ENCODE measurements around the gene ATP5PO. TPM values are rescaled to one million over a fixed set of nuclear protein-coding genes. Genes with fewer than 3 reads are reported as not detected.
"Not testable (repeated sequence)": the region's sequence is repeated elsewhere in the genome, so short reads cannot be mapped to it uniquely, and the experiment has no call there.

ATP5PO gene
- total RNA-seq, 1 experiment from 2014 or later: 229 TPM

DNA sequence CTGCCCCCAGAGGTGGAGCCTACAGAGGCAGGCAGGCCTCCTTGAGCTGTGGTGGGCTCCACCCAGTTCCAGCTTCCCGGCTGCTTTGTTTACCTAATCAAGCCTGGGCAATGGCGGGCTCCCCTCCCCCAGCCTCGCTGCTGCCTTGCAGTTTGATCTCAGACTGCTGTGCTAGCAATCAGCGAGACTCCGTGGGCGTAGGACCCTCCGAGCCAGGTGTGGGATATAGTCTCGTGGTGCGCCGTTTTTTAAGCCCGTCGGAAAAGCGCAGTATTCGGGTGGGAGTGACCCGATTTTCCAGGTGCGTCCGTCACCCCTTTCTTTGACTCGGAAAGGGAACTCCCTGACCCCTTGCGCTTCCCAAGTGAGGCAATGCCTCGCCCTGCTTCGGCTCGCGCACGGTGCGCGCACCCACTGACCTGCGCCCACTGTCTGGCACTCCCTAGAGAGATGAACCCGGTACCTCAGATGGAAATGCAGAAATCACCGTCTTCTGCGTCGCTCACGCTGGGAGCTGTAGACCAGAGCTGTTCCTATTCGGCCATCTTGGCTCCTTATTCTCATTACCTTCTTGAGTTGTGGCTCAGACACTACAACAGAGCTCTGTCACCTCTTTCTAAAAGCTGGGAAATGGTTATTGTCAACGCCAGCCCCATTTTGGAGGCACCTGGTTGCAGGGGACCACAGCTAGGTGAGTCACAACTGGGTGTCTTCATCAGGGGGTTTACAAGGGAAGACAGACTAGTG is 15.6 kb upstream of the ATP5PO start:
- not testable (repeated sequence) for H3K36me3 ChIP-seq (replicated peaks; ENCODE audit: control insufficient read depth, insufficient read depth, low read length); H3K27me3 ChIP-seq (ENCODE audit: control insufficient read depth, insufficient read depth, low read length)
- peak overlapping the region; percentile 39 for H3K4me3 ChIP-seq (ENCODE audit: insufficient read depth, low read depth, low read length)
- peak; percentile 25 for DNase-seq

DNA sequence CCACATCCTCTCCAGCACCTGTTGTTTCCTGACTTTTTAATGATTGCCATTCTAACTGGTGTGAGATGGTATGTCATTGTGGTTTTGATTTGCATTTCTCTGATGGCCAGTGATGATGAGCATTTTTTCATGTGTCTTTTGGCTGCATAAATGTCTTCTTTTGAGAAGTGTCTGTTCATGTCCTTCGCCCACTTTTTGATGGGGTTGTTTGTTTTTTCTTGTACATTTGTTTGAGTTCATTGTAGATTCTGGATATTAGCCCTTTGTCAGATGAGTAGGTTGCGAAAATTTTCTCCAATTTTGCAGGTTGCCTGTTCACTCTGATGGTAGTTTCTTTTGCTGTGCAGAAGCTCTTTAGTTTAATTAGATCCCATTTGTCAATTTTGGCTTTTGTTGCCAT is 10.6 kb upstream of the ATP5PO start:
- H3K36me3 ChIP-seq (replicated peaks; ENCODE audit: control insufficient read depth, insufficient read depth, low read length); DNase-seq; H3K27me3 ChIP-seq (ENCODE audit: control insufficient read depth, insufficient read depth, low read length); H3K4me3 ChIP-seq (ENCODE audit: insufficient read depth, low read depth, low read length): not testable (repeated sequence)

DNA sequence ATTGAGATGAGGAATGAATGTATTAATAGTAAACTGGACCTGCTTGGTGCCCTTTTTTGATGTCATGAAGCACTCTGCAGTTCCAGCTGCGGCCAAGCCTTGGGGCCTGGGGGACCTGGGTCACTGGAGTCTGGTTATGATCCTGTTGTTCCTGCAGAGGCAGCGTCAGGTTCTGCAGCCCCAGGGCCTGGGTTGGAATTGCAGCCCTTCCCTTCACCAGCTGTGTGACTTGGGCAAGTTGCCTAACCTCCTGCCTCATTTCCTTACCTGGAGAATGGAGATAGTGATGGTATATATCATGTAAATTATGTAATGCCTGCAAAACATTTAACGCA is 9.1 kb upstream of the ATP5PO start:
- H3K4me3 ChIP-seq (ENCODE audit: insufficient read depth, low read depth, low read length): no peak overlapping the region
- no peaks in the 10 kb centered on the region for H3K27me3 ChIP-seq (ENCODE audit: control insufficient read depth, insufficient read depth, low read length)
- H3K36me3 ChIP-seq (replicated peaks; ENCODE audit: control insufficient read depth, insufficient read depth, low read length): no peaks in the 10 kb centered on the region
- DNase-seq: no peak

DNA sequence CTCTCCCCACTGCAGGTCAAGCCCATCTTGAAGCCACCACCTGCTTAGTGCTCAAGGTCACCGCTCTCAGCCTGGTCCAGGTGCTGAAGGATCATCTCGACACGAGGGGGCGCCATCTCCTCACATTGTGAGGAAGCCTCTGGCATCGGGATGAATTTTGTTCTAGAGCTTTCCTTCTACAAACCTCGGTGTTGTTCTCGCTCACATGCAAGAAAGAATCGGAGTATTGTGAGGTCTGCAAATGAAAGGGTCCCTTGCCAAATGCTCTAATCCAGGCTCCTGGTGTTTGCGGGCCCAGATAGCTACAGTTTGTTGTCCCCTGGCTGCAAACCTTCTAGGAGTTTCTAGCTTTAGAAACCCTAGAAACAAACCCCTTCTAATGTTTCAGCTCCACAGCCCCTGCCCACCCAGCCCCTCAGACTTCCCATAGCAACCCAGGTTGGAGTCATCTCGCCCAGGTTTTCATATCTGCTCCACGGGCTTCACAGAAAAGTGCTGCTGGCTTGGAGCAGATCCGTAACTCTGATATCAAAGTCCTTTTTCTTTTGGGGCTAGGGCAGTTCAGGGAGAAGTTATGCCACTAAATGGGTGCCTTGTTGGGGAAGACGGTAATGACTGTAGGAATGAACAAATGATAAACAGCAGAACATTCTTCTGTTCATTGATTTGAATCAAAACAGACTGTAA is 8.6 kb upstream of the ATP5PO start:
- peak; percentile 75 for DNase-seq
- H3K36me3 ChIP-seq (replicated peaks; ENCODE audit: control insufficient read depth, insufficient read depth, low read length): no peaks in the 10 kb centered on the region
- no peak overlapping the region for H3K4me3 ChIP-seq (ENCODE audit: insufficient read depth, low read depth, low read length)
- no peaks in the 10 kb centered on the region for H3K27me3 ChIP-seq (ENCODE audit: control insufficient read depth, insufficient read depth, low read length)

DNA sequence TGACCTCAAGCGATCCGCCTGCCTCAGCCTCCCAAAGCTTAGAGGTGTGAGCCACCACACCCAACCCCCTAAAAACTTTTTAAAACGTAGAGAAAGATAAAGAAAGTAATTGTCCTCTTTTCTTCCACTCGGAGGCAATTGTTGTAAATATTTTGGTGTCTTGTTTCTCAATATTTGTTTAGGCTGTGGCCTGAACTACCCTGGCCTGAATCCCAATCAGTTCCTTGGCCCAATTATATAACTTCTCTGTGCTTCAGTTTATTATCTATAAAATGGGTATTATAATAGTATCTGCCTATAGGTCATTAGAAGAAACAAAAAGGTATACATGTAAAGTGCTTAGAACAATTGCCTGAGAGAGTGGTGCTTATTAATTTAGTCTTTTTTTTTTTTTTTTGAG is 1.8 kb upstream of the ATP5PO start:
- DNase-seq: no peak
- H3K4me3 ChIP-seq (ENCODE audit: insufficient read depth, low read depth, low read length): no peak overlapping the region
- H3K27me3 ChIP-seq (ENCODE audit: control insufficient read depth, insufficient read depth, low read length): no peaks in the 10 kb centered on the region
- peaks cover 5% of the 10 kb centered on the region for H3K36me3 ChIP-seq (replicated peaks; ENCODE audit: control insufficient read depth, insufficient read depth, low read length)

DNA sequence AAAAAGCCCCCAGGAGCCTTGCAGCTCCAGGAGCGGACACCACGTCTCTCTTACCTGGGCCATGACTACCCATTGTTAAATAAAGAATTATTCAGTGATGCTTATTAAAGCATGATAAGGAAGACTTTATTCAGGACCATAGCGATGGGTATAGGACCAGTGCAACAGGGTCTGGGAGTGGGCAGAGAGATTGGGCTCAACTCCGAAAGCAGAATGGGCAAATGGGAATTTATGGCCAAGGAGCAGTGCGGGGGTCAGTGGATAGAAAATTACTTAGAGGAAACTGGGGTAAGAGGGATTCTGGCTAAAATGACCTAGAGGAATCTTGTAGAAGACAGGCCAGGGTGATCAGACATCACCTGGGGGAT is 580 bp upstream of the ATP5PO start:
- no peak for DNase-seq
- peaks cover 10% of the 10 kb centered on the region for H3K36me3 ChIP-seq (replicated peaks; ENCODE audit: control insufficient read depth, insufficient read depth, low read length)
- peak overlapping the region; percentile 32 for H3K4me3 ChIP-seq (ENCODE audit: insufficient read depth, low read depth, low read length)
- H3K27me3 ChIP-seq (ENCODE audit: control insufficient read depth, insufficient read depth, low read length): no peaks in the 10 kb centered on the region

DNA sequence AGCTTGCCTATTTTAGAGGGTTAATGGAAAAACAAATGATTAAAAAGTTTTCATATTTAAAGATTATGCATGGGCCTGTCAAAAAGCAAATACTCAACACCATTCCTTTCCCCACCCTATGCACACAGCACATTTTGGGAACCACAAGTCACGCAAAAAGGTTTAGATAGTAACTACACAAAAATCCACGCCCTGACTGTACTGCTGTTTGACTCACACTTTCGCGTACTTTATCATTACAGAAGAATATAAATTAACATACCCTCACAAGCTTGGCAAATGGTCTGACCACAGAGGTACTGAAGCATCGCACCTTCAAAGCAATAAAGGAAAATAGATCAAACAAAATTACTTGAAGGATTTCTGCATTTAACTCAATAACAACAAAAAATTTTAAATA is 1.4 kb downstream of the ATP5PO start:
- H3K4me3 ChIP-seq (ENCODE audit: insufficient read depth, low read depth, low read length): no peak overlapping the region
- H3K36me3 ChIP-seq (replicated peaks; ENCODE audit: control insufficient read depth, insufficient read depth, low read length): peaks cover 23% of the 10 kb centered on the region
- DNase-seq: no peak
- no peaks in the 10 kb centered on the region for H3K27me3 ChIP-seq (ENCODE audit: control insufficient read depth, insufficient read depth, low read length)

DNA sequence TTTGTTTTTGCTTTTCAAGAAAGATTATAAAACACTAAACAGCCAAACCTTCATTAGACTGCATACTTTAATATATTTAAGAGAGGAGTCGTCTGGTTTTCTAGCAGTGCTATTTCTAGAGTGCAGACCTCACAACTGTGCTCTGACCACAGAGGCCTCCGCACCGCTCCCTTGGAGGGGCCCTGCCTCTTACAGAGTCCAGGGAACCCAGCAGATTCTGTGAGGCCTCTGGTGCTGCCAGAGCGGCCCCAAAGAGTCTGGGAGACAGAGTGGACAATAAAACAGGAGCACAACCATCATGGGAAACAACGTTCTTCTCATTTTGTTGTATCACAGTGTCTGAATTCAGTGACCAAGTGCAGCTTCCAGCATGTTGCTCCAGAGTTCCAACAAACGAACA is 5.8 kb downstream of the ATP5PO start:
- H3K27me3 ChIP-seq (ENCODE audit: control insufficient read depth, insufficient read depth, low read length): no peaks in the 10 kb centered on the region
- peaks cover 51% of the 10 kb centered on the region for H3K36me3 ChIP-seq (replicated peaks; ENCODE audit: control insufficient read depth, insufficient read depth, low read length)
- DNase-seq: no peak
- H3K4me3 ChIP-seq (ENCODE audit: insufficient read depth, low read depth, low read length): no peak overlapping the region

DNA sequence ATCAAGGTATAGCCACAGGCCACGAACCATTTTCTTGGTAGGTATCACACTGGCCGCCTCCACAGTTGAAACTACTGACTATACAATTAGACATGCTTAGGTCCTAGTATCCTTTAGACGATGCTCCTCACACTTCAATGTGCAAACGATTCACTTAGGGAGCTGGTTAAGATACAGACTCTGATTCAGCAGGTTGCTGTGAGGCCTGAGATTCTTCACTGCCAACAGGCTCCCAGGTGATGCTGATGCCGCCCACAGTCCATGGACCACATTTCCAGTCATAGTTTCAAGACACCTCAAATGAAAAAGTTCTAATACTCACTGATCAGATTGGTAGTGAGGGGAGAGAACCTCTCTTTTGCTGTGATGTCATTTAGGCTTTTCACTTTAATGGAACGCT is 6.8 kb downstream of the ATP5PO start:
- H3K27me3 ChIP-seq (ENCODE audit: control insufficient read depth, insufficient read depth, low read length): no peaks in the 10 kb centered on the region
- H3K36me3 ChIP-seq (replicated peaks; ENCODE audit: control insufficient read depth, insufficient read depth, low read length): peaks cover 58% of the 10 kb centered on the region
- H3K4me3 ChIP-seq (ENCODE audit: insufficient read depth, low read depth, low read length): no peak overlapping the region
- no peak for DNase-seq

DNA sequence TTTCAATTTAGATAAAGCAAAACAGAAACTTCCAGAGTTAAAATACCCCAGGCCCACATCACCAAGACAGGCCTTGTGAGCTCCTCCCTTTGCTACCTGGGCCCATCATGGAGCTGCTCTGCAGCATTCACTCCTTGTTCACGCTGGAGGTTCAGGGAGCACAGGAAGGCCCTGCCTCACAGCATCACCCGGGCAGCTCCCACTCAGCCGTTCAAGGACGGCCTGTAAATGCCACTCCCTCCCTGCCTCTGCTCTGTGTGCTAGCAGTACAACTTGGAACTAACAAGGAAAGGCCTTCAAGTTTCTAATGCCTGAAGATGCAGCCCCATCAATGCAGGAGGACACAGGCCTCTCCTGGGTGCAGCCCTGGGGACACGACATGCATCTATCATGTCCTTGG is 11.6 kb downstream of the ATP5PO start:
- Histone ChIP-seq H3K4me3 (ENCODE audit: insufficient read depth, low read depth, low read length) (no peak overlapping the region), H3K36me3 (replicated peaks; ENCODE audit: control insufficient read depth, insufficient read depth, low read length) (peaks cover 41% of the 10 kb centered on the region), H3K27me3 (ENCODE audit: control insufficient read depth, insufficient read depth, low read length) (no peaks in the 10 kb centered on the region)
- no peak for DNase-seq

DNA sequence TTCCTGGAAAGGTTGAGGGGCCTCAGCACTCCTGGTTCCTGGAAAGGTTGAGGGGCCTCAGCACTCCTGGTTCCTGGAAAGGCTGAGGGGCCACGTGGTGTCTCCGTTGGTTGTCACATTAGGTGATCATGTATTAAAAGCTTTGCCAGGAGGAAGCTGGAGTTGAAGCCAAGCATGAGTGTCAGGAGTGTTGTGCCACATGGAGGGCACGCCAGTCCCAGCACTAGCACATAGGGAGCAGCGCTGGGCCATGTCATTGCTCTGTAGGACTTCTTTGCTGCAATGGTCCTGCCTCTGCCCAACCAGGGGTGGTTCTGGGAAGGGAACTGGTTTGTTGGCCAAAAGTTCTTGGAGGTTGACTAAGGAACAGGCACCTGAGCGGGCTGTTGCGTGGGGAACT is 13.3 kb downstream of the ATP5PO start:
- H3K4me3 ChIP-seq (ENCODE audit: insufficient read depth, low read depth, low read length): no peak overlapping the region
- no peaks in the 10 kb centered on the region for H3K27me3 ChIP-seq (ENCODE audit: control insufficient read depth, insufficient read depth, low read length)
- DNase-seq: no peak
- peaks cover 30% of the 10 kb centered on the region for H3K36me3 ChIP-seq (replicated peaks; ENCODE audit: control insufficient read depth, insufficient read depth, low read length)

DNA sequence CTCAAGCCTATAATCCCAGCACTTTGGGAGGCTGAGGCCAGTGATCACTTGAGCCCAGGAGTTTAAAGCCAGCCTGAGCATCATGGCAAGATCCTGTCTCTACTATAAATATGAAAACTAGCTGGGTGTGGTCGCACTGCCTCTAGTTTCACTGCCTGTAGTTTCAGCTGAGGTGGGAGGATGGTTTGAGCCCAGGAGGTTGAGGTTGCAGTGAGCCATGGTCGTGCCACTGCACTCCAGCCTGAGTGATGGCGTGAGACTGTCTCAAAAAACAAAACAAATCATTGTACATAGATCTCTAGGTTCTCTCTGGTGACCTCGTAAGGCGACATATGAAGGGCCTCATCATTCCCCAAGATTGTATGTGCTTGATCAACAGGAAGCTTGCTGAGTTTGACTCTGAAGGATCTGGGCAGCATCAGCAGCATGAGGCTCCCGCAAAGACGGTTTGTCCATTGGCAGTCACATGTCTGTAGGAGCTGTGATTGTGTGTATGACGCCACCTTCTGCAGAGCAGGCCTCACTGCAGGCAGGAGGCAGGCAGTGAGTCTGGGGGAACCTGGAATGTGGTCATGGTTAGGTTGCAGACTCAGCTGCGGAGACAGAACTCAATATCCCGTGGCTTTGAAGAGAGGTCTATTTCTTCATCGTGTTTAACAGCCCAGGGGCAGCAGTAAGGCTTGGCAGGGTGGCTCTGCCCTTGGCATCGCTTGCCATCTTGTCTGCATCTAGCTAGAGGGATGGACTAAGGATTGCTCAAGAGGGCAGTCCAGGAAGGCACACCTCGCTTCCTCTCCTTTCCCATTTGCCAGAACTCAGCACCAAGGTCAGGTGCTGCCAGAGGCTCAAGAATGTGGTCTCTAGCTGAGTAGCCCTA is 14.0 kb downstream of the ATP5PO start:
- no peaks in the 10 kb centered on the region for H3K27me3 ChIP-seq (ENCODE audit: control insufficient read depth, insufficient read depth, low read length)
- peak; percentile 75 for DNase-seq
- H3K36me3 ChIP-seq (replicated peaks; ENCODE audit: control insufficient read depth, insufficient read depth, low read length): peaks cover 25% of the 10 kb centered on the region
- no peak overlapping the region for H3K4me3 ChIP-seq (ENCODE audit: insufficient read depth, low read depth, low read length)

DNA sequence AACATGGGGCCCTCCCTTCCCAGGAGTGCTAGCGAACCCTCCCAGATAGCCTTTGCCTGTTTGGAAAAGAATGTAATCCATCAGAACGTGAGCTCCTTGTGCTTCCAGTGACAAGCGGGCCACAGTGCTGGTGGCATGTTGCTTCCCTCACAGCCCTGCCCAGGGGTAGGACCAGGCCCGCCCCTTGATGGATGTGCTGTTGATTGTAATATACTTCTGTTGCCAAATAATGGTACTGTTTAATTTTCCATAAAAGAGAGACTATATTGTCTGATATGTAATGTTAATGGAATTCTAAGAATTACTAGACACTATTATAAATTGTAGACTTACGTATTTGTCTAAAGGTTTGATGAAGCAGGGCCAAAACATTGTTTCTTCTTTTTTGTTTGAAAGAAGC is 16.4 kb downstream of the ATP5PO start:
- Histone ChIP-seq H3K36me3 (replicated peaks; ENCODE audit: control insufficient read depth, insufficient read depth, low read length) (peaks cover 11% of the 10 kb centered on the region), H3K27me3 (ENCODE audit: control insufficient read depth, insufficient read depth, low read length) (no peaks in the 10 kb centered on the region), H3K4me3 (ENCODE audit: insufficient read depth, low read depth, low read length) (no peak overlapping the region)
- no peak for DNase-seq

DNA sequence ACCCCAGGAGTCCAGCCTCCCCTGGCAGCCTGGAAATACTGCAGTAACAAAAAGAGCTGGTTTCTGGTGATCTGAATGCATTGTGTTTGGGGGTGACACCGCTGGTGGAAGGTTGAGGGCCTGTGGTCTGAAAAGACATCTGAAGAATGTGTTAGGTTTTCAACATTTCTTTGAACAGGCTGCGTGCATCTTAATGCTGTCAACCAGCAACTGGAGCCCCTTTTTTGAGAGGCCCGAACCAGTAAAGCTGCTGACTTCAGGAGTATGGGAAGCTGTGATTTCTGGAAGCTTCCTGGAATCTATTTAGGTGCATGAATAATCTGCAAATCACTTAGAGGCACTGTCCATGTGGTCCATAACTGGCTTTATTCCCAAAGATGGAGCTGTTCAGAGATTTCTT is 17.0 kb downstream of the ATP5PO start:
- DNase-seq: no peak
- no peak overlapping the region for H3K4me3 ChIP-seq (ENCODE audit: insufficient read depth, low read depth, low read length)
- no peaks in the 10 kb centered on the region for H3K27me3 ChIP-seq (ENCODE audit: control insufficient read depth, insufficient read depth, low read length)
- H3K36me3 ChIP-seq (replicated peaks; ENCODE audit: control insufficient read depth, insufficient read depth, low read length): peaks cover 8% of the 10 kb centered on the region

DNA sequence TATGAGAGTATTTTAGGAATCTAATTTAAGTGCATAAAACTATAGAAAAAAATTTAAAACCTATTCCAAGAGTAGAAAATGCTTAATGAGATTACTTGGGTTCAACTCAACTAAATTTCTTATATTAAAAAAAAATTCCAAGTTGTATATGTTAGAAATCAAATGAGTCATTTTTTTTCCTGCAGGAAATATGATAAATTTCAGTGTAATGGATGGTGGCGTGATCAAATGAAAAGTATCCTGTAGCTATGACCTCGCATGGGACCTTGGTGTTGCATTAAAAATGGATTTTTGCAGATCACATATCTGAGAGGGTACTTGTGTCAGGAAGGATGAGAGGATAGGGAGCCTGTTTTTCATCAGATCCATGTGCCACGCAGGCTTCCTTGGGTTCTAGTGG is 17.9 kb downstream of the ATP5PO start:
- Histone ChIP-seq H3K4me3 (ENCODE audit: insufficient read depth, low read depth, low read length) (no peak overlapping the region), H3K36me3 (replicated peaks; ENCODE audit: control insufficient read depth, insufficient read depth, low read length) (peaks cover 2% of the 10 kb centered on the region; the same call in 1 of the 2 replicates), H3K27me3 (ENCODE audit: control insufficient read depth, insufficient read depth, low read length) (no peaks in the 10 kb centered on the region)
- DNase-seq: no peak

Data from H7 (cell line).